ELR (cell line): ENCODE data around the gene PAEP.
"Not testable (repeated sequence)": the region's sequence is repeated elsewhere in the genome, so short reads cannot be mapped to it uniquely, and the experiment has no call there.

Experiments
- DNase-seq: peaks from one replicate; pipeline ENCODE4 v3.0.0-alpha.2; 2015; ENCODE audit warnings: low read depth

The PAEP gene

DNA sequence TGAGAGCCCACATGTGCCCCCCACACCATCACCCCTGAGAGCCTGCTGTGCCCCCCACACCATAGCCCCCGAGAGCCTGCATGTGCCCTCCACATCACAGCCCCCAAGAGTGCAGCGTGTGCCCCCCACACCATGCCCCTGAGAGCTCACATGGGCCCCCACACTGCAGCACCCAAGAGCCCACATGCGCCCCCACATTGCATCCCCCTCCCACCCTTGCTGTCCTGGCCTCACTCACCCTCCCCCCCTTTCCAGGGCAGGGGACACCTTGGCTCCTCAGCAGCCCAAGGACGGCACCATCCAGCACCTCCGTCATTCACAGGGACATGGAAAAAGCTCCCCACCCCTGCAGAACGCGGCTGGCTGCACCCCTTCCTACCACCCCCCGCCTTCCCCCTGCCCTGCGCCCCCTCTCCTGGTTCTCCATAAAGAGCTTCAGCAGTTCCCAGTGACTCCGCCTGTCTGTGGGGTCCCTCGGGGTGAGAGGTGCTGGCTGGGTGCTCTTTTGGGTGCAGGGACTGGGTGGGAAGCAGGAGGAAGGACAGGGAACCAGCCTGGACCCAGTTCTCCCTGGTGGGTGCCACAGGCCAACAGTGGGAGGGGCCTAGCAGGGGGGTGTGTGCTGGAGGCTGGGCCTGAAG is 35.3 kb upstream of the PAEP start:
- no peak for DNase-seq

DNA sequence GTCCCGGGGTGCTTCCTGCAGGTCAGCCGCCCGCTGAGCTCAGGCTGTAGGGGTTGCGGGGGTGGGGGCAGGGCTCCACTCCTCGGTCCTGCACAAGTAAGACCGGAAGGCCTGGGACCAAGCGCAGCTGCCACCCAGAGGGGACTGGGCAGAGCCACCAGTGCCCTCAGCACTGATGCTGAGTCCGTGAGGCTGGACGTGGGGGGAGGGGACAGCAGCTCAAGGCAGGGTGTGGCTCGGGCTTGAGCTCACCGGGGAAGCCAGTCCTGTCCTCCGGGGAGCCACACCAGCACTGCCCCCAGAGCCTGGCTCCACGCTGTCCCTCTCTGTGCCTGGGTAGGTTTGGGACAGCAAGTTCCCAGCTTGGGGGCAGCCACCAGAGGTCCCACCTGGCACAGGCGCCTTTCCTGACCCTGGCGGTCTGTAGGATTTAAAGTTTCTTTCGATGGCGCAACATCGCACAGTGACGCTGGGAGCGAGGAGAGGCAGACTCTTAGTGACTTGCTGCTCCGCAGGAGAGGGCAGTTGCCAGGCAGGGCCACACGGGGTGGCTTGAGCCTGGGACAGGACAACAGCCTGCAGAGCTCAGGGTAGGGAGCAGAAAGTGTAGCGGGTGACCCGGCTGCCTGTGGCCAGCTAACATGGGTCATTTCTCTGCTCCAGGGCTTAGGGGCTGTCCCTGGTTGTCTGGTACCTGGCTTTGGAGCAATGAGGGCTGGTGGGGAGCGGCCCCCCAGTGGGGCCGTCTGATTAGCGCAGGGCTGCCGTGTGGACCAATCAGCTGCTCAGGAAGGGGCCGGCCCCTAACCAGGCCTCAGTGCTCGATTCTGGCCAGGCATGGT is 34.6 kb upstream of the PAEP start:
- DNase-seq: no peak

DNA sequence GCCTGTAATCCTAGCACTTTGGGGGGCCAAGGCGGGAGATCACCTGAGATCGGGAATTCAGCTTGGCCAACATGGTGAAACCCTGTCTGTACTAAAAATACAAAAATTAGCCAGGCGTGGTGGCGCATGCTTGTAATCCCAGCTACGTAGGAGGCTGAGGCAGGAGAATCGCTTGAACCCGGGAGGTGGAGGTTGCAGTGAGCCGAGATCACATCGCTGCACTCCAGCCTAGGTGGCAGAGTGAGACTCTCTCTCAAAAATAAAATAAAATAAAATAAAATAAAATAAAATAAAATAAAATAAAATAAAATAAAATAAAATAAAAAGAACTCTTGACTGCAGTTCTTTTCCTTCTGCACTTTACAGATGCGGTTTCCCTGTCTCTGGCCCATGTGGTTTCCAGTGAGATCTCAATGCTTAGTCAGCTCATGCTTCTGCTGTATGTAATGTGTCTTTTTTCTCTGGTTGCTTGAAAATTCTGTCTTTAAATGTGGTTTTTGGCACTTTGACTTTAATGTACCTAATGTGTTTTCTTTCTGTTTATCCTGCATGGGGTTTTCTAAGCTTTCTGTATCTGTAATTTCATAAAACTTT is 32.6 kb upstream of the PAEP start:
- DNase-seq: not testable (repeated sequence)

GRCh38 chr9:135530146-135530545 is 31.4 kb upstream of the PAEP start:
- no peak for DNase-seq

DNA sequence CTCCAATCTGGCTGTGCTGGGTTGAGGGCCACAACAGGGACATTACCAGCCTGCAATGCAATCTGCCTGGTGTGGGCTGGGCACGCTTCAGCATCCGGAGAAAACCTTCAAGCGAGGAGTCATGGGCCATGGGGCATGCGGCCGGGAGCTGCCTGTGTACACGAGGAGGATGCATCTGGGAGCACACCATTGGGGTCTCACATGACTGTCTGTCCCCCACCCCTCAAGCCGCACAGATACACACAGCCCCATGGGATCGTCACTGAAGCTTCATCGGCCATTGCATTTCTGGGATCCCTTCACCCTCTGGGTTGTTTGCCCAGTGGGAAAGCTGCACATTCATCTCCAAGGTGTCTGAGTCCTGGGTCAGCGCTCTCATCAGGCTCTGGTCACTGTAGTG is 30.5 kb upstream of the PAEP start:
- no peak for DNase-seq

GRCh38 chr9:135533113-135533512 is 28.4 kb upstream of the PAEP start:
- no peak for DNase-seq

GRCh38 chr9:135533674-135534073 is 27.9 kb upstream of the PAEP start:
- no peak for DNase-seq

GRCh38 chr9:135534192-135534711 is 27.3 kb upstream of the PAEP start:
- not testable (repeated sequence) for DNase-seq

DNA sequence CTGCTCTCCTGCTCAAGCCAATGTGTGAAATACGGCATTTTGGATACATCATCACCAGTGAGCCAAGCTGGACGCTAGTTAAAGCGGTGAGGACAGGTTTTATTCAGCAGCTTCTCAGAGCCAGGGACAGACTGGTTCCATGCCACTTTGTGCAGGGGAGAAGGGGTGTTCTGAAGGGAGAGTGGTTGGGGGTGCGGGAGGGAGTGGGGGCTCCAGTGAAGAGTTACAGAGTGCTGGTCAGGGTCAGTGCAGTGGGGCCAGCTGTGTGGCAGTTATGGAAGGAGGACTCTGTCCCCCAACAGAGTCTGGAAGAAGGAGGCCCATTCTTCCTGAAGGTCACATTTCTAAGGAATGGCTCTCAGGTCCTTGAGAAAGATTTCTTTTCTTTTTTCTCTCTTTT is 26.7 kb upstream of the PAEP start:
- not testable (repeated sequence) for DNase-seq

DNA sequence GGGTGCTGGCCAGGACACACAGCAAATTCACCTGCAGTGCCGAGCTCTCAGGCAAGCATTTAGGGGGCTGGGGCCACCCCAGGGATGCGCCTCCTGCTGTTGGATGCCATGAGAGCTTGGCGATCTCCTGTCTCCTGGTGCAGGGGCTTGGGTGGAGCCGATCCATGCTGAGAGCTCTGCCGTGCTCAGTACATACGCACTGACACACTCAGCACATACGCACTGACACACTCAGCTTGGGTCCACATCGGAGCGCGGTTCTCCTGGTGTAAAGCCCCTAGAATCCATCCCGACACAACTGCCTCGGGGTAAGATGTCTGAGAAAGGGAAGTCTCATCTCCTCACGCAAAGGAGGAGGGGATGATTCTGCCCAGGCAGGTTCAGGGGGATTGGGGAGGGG is 25.9 kb upstream of the PAEP start:
- not testable (repeated sequence) for DNase-seq

DNA sequence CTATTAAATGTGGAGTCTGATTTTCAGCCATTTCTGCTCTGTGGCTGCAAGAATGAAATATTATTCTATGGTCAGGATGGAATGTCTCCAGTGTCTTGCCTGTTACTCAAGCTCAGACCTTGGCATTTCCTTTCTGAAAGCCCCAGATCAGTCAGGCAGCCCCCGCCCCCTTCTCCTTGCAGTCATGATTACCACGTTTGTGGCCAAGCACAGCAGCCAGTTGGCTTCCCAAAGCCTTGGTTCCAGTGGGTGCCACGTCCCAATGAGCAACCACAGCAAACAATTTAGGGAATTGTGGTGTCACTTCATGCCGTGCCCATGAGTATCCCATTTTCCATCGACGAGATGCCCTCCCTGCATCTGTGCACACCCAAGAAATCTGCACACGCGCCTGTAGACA is 25.3 kb upstream of the PAEP start:
- no peak for DNase-seq

- peak; percentile 55 for DNase-seq
These were observed 18.2 kb upstream of the PAEP start for GRCh38 chr9:135543262-135543894.

DNA sequence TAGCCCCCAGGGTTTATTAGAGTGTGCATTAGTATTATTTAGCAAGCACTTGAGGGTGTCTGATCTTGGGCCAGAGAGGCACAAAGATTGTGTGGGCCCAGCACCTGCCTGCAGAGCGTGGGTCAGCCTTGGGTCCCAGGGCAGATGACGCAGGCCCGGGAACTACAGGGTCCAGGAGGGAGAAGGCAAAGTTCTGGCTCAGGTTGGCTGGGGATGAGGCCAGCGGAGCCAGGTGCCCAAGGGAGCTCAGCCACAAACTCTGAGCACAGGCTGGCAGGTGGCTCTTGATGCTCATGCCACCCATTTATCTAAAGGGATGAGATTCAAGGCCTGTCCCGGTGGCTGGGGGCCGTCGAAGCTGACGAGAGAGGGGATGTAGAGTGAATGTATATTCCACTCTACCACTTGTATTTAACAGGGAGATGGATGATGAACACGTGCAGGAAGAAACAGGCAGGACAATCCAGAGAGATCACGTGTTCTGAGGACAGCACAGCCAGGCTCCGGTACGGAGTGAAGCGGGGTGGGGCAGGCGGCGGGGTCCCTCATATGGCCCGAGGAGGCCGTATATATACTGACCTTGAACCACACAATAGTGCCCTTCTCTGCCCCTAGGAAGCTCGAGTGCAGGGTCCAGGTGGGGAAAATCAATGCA is 16.4 kb upstream of the PAEP start:
- DNase-seq: no peak

- not testable (repeated sequence) for DNase-seq
These were observed 15.8 kb upstream of the PAEP start, which contains the start of gene OBP2A for GRCh38 chr9:135545646-135546176. Gene OBP2A, plus strand, starts transcription at chr9:135546126. Its CDS starts 55 bp downstream, at chr9:135546181.

DNA sequence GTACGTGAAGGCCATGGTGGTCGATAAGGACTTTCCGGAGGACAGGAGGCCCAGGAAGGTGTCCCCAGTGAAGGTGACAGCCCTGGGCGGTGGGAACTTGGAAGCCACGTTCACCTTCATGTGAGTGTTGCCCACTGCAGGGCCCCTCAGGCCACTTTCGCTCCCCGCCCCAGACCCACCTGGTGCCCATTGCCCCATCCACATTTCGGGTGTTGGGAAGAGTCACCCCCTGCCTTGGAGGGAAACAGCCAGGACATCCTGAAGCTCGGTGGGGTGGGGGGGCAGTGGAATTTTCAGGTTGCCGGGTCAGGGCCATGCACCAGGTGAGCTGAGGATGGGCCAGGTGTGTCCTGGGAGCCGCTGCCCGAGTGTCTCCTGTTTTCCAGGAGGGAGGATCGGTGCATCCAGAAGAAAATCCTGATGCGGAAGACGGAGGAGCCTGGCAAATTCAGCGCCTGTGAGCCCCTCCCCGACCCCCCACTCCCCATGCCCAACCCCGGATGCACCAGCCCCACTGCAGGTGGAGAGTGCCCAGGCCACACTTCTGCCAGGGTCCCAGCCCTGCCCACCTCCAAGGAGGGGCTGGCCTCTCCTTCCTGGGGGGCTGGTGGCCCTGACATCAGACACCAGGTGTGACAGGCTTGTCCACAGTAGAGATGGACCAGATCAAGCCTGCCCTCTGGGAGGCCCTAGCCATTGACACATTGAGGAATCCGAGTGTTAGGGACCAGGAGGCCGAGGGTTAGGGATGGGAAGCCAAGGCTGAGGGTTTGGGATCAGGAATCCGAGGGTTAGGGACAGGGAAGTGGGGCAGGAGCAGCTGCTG is 14.6 kb upstream of the PAEP start:
- DNase-seq: not testable (repeated sequence)

- DNase-seq: no peak
These were observed 13.5 kb upstream of the PAEP start for GRCh38 chr9:135547756-135548736.

DNA sequence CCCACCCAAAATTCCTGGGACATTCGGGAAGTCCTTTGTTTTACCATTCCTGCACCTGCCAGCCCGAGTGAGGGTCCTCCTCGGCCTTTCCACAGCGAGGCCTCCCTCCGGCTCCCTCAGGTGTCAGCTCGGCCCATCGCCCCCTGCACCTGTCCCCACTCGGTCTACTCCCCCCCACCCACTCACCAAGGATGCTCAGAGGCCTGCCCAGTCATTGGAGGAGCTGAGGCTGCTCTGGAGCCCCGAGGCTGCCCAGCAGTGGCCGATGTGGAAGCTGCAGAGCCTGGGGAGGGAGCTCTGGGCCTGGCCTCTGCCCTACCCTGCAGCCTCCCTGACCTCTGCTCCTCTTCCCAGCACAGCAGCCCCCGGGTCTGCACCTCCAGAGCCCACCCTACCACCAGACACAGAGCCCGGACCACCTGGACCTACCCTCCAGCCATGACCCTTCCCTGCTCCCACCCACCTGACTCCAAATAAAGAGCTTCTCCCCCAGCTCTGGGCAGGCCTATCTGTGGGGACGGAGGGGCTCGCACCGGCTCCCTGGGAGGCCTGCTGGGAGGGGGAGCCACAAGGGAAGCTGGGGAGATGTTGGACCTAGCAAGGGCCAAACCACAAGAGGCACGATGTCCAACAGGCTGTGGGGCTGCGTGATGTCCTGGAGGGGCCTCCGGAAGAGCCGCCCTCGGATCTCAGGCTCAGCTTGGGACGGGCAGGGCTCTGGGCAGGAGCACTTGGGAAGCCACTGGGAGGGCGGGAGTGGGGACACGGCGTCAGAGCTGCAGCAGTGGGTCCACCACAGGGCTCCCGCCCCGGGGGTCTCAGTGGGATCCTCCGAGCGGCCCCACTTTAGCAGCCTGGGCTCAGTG is 11.8 kb upstream of the PAEP start:
- DNase-seq: not testable (repeated sequence)

DNA sequence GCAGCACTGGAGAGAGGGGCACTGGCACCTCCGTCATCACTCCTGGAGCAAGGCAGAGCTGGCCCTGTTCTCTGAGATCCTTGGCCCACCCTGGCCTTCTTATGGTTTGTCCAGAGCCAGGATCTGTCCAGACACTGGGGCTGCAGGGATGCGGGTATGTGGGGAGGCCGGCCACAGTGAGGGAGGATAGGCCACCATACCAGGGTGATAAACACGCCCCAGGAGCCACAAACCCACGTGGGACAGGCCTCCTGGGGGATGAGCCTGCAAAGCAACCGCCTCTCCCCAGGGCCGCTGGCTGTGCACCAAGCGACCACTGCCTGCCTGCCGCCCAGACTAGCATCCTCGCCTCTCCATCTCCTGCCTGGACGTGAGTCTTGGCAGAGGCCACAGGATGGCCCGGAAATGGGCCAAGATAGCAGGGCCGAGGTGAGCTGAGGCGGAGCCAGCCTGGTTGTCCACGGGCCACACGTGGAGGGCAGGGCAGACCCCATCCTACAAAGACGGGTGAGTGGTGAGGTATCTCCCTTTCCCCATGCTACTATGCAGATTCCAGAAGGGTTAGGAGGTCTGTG is 11.1 kb upstream of the PAEP start:
- DNase-seq: no peak
